Anterior cingulate cortex (tissue), 58 donors: ENCODE data around the gene CCL23.

Experiments
- DNase-seq, 58 donors: peaks; one replicate each; lab custom pipeline; 2025; lab: John Stamatoyannopoulos, UW

Gene CCL23

GRCh38 chr17:35972945-35973332, 44.8 kb downstream of the CCL23 start:
- no peak for DNase-seq

DNA sequence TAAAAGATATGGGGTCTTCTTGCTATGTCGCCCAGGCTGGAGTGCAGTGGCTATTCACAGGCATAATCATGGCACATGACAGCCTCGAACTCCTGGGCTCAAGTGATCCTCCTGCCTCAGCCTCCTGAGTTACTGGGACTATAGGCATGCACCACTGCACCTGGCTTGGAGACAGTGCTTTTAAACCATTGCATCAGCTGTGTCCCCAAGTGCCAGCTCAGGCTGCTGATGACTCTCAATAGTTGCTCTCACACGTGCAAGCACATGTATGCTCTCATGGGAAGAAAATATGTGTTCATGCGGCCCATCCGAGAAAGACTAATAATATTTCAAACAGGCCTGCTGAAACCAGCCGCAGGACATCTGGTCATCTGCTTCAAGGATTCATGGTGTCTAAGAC, 45.2 kb downstream of the CCL23 start:
- DNase-seq: no peak

- DNase-seq: no peak
Measured at GRCh38 chr17:35972066-35972465, 45.7 kb downstream of the CCL23 start.

DNA sequence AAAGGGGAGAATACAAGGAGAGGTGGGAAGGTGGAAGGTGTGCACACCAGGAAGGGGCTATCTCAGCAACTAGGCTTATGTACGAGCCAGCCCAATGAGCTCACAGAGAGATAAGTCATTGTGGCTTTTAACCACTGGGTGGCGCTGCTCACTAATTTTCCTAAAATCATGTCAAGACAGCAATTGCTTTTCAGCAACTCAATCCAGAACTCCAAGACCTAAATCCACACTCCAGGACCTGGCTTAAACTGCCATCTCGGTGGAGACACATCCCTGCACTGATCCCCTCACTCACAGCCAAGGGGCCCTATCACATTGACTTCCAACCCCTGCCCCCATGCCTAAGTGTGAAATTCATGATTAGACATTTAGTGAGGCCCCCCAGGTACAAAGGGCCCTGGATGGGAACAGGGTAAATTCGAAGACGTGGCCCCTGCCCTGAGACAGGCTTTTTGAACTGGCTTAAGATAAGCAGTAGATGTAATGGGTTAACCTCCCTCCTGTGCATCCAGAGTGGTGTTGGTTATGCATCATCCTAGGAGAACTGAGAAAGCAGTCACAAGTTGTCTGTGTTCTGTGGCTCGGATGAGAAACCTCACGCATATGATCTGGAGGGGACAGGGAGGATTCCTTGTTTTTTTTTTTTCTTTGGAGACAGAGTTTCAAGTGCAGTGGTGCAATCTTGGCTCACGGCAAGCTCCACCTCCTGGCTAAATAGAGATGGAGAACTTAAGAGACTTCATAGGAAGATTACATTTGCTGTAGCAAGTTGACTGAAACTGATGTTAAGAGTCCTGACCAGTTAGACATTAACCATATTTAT, 48.0 kb downstream of the CCL23 start:
- peak in 56 of 58 donors; percentile 2 to 88 (median 43) for DNase-seq

DNA sequence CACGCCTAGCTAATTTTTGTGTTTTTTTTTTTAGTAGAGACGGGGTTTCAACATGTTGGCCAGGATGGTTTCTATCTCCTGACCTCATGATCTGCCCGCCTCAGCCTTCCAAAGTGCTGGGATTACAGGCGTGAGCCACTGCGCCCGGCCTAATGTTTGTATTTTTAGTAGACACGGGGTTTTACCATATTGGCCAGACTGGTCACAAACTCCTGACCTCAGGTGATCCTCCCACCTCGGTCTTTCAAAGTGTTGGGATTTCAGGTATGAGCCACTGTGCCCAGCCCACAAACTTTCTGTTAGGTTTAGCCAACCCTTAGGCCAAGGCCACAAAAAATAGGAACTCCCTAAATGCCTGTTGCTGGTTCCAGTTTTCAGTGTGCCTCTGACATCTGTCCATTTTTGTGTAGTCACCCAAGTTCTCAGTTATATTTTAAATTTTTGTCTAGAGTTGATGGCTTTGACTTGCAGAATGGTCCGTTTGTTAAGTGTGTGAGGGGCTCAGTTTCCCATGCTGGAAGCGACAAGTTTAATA, 49.2 kb downstream of the CCL23 start:
- no peak for DNase-seq

DNA sequence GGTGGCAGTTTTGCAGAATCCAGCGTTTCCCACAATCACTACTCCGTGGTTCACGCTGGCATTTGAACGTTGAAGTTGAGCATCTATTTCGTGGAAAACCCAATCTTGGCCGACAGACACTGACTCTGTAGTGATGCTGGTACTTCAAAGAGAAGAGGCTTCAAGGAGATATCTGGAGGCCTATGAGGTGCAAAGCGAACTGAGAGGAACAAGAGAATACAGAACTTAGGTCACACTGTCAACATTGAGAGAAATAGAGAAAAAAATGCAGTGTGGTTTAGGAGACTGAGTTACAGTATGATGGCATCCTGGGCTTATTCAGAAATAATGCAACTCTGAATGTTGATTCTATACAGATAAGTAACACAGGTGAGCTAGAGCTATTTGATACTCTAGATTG, 52.5 kb downstream of the CCL23 start:
- no peak for DNase-seq

DNA sequence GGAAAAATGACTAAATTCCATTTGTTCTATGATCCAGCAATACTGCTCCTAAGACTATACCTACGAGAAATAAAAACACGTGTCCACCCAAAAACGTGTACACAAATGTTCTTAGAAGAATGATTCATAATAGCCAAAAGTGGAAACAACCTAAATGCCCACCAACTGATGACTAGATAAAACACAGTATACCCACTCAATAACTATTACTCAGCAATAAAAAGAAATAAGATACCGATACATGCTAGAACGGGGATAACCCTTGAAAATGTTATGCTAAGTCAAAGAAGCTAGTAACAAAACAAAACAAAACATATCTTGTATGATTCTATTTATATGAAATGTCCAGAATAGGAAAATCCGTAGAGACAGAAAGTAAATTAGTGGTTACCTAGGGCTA, 54.1 kb downstream of the CCL23 start:
- DNase-seq: no peak
